HCT116 (cell line): ENCODE measurements around the gene SNX10. TPM values are rescaled to one million over a fixed set of nuclear protein-coding genes. Genes with fewer than 3 reads are reported as not detected.

Experiments used
- ATAC-seq: fragments of 200-7000 bp; cut with Tn5 transposase; 2 replicates; pipeline ENCODE4 v1.9.1; 2020; ENCODE audit warnings: mild to moderate bottlenecking, moderate library complexity
- BruUV-seq: library from RNA; stranded (reverse); fragments of 400-500 nt; replicated peaks from 2 replicates; lab custom pipeline; 2021; lab: Mats Ljungman, UMichigan
- CTCF ChIA-PET: fragments of 300-600 bp; sonication (Branson Sonifier 250); formaldehyde crosslinking; loops from one replicate; lab custom pipeline; 2021; ENCODE audit warnings: antibody characterized with exemption; lab: Charles Lee
- POLR2A ChIA-PET: fragments of 300-600, 350-600 bp; sonication (Branson Sonifier 250); formaldehyde crosslinking; loops from one replicate; lab custom pipeline; 2021; ENCODE audit warnings: antibody characterized with exemption; lab: Charles Lee
- RAD21 ChIA-PET, 2 experiments: fragments of 300-600 bp; sonication (Branson Sonifier 250); formaldehyde crosslinking; loops; one replicate each; lab custom pipeline; 2023; ENCODE audit warnings: low total read pairs in 2 of 2; ENCODE audit not compliant: uncharacterized antibody in 2 of 2, unreplicated experiment in 2 of 2, low non-redundant PET in 1 of 2; lab: Charles Lee
- DNase-seq: peaks from one replicate; pipeline ENCODE4 v3.0.0-alpha.2; 2010; ENCODE audit warnings: low read depth, low spot score
- H2AFZ ChIP-seq: fragments of 200-600 bp; shearing (Covaris generic), sonication (generic); 2 replicates; pipeline ENCODE4 v1.6.1; 2017; ENCODE audit warnings: low read depth, mixed run types, mixed read lengths, antibody characterized with exemption, low read length; ENCODE audit not compliant: poor library complexity, severe bottlenecking
- H3K27ac ChIP-seq: 2 replicates; pipeline ENCODE4 v1.5.1; 2012; ENCODE audit warnings: low read depth, low read length
- H3K27me3 ChIP-seq: fragments of 200-600 bp; sonication (generic); 2 replicates; pipeline ENCODE4 v1.6.1; 2016; ENCODE audit warnings: mixed run types, low read length, mixed read lengths; ENCODE audit not compliant: insufficient read depth
- H3K36me3 ChIP-seq, 2 experiments: fragments of 200-500 bp in 1 of 2; fragments of 200-600 bp in 1 of 2; sonication (Bioruptor generic) in 1 of 2; sonication (generic) in 1 of 2; 2 replicates each; pipeline versions ENCODE4 v1.5.1 to v1.6.1; 2014 to 2016; ENCODE audit warnings: low read length in 2 of 2, inconsistent platforms in 1 of 2, mixed read lengths in 1 of 2, mixed run types in 1 of 2; ENCODE audit not compliant: insufficient read depth in 2 of 2, control insufficient read depth in 1 of 2
- H3K4me1 ChIP-seq, 2 experiments: fragments of 200-600 bp in 1 of 2; sonication (generic) in 1 of 2; 2 replicates each; pipeline versions ENCODE4 v1.5.1 to v1.6.1; 2012 to 2017; ENCODE audit warnings: low read length in 2 of 2, inconsistent platforms in 1 of 2, mild to moderate bottlenecking in 1 of 2, mixed read lengths in 1 of 2, mixed run types in 1 of 2, moderate library complexity in 1 of 2; ENCODE audit not compliant: insufficient read depth in 2 of 2, control insufficient read depth in 1 of 2
- H3K4me2 ChIP-seq: fragments of 200-600 bp; sonication (generic); 2 replicates; pipeline ENCODE4 v1.6.1; 2017; ENCODE audit warnings: mixed run types, low read length, mixed read lengths
- H3K4me3 ChIP-seq, 2 experiments: fragments of 200-600 bp in 1 of 2; sonication (generic) in 1 of 2; replicated peaks in 1 of 2; 2 replicates each; pipeline ENCODE4 v1.5.1; 2011 to 2016; ENCODE audit warnings: low read length in 2 of 2, control low read depth in 1 of 2, low read depth in 1 of 2, mild to moderate bottlenecking in 1 of 2, mixed read lengths in 1 of 2, mixed run types in 1 of 2
- H3K79me2 ChIP-seq: fragments of 200-600 bp; sonication (generic); 2 replicates; pipeline ENCODE4 v1.6.1; 2017; ENCODE audit warnings: mild to moderate bottlenecking, mixed run types, low read length, moderate library complexity, mixed read lengths; ENCODE audit not compliant: insufficient read depth
- H3K9ac ChIP-seq: fragments of 200-600 bp; sonication (generic); 2 replicates; pipeline ENCODE4 v1.6.1; 2016; ENCODE audit warnings: low read length, mixed read lengths
- H3K9me2 ChIP-seq: fragments of 200-600 bp; sonication (generic), shearing (Covaris generic); 2 replicates; pipeline ENCODE4 v1.6.1; 2017; ENCODE audit warnings: mixed run types, mild to moderate bottlenecking, moderate library complexity; ENCODE audit not compliant: insufficient read depth
- H3K9me3 ChIP-seq, 2 experiments: fragments of 200-500 bp in 1 of 2; fragments of 200-600 bp in 1 of 2; sonication (Bioruptor generic) in 1 of 2; sonication (generic) in 1 of 2; 2 replicates each; pipeline ENCODE4 v1.6.1; 2014 to 2017; ENCODE audit warnings: low read length in 2 of 2, mixed read lengths in 2 of 2, inconsistent platforms in 1 of 2, low read depth in 1 of 2, mild to moderate bottlenecking in 1 of 2, mixed run types in 1 of 2, moderate library complexity in 1 of 2; ENCODE audit not compliant: control insufficient read depth in 1 of 2, insufficient read depth in 1 of 2
- H4K20me1 ChIP-seq: fragments of 200-600 bp; sonication (generic), shearing (Covaris generic); 2 replicates; pipeline ENCODE4 v1.6.1; 2017; ENCODE audit warnings: mixed run types, mild to moderate bottlenecking, moderate library complexity; ENCODE audit not compliant: insufficient read depth
- CBX3 ChIP-seq: IDR thresholded peaks from 2 replicates; pipeline ENCODE4 v1.6.1; 2012; ENCODE audit warnings: low read depth
- CEBPB ChIP-seq: IDR thresholded peaks from 2 replicates; pipeline ENCODE4 v1.6.1; 2012; ENCODE audit warnings: low read depth
- EGR1 ChIP-seq: IDR thresholded peaks from 2 replicates; pipeline ENCODE4 v1.6.1; 2012; ENCODE audit warnings: low read depth
- RAD21 ChIP-seq: IDR thresholded peaks from 2 replicates; pipeline ENCODE4 v1.6.1; 2012; ENCODE audit warnings: low read depth, mild to moderate bottlenecking
- SRF ChIP-seq: IDR thresholded peaks from 2 replicates; pipeline ENCODE4 v1.6.1; 2012; ENCODE audit warnings: low read depth
- ZFX ChIP-seq: fragments of 450-650 bp; IDR thresholded peaks from 2 replicates; pipeline ENCODE4 v1.6.1; 2017
- ZNF274 ChIP-seq: fragments of 200-500 bp; sonication (Bioruptor generic); IDR thresholded peaks from 2 replicates; pipeline ENCODE4 v1.6.1; 2014; ENCODE audit warnings: mild to moderate bottlenecking, low read depth, low read length, inconsistent platforms
- intact Hi-C: fragments of 100-400 bp; cut with micrococcal nuclease; formaldehyde crosslinking; loops from 2 replicates; pipeline ENCODE4 v1.10.0; 2022
- total RNA-seq: library from RNA; stranded (reverse); gene quantifications from one replicate; pipeline ENCODE4 v1.2.1, GENCODE V29; 2021; ENCODE audit not compliant: unreplicated experiment
- TF ChIP-seq, protein P1 (sequence below), 3 experiments: fragments of 200-600 bp in 1 of 3; sonication (generic) in 1 of 3; IDR thresholded peaks in 2 of 3; conservative IDR thresholded peaks in 1 of 3; 2 replicates each; pipeline ENCODE4 v1.5.1; 2012 to 2017; ENCODE audit warnings: low read depth in 2 of 3, low read length in 2 of 3, antibody characterized with exemption in 1 of 3, borderline replicate concordance in 1 of 3, control low read depth in 1 of 3, mild to moderate bottlenecking in 1 of 3, mixed read lengths in 1 of 3, mixed run types in 1 of 3, moderate library complexity in 1 of 3; ENCODE audit not compliant: insufficient read depth in 1 of 3
- TF ChIP-seq, protein P2 (sequence below): IDR thresholded peaks from 2 replicates; pipeline ENCODE4 v1.6.1; 2012
- TF ChIP-seq, protein P3 (sequence below): IDR thresholded peaks from 2 replicates; pipeline ENCODE4 v1.6.1; 2012; ENCODE audit warnings: low read depth
- TF ChIP-seq, protein P4 (sequence below): IDR thresholded peaks from 2 replicates; pipeline ENCODE4 v1.6.1; 2012
- TF ChIP-seq, protein P5 (sequence below): IDR thresholded peaks from 2 replicates; pipeline ENCODE4 v1.6.1; 2011; ENCODE audit warnings: mild to moderate bottlenecking, low read length, moderate library complexity; ENCODE audit not compliant: insufficient replicate concordance; ENCODE audit errors: extremely low read depth

Gene SNX10
- total RNA-seq, 1 experiment from 2014 or later: 26.9 TPM

- Histone ChIP-seq H3K9me3 (no peaks in the 10 kb centered on the region), H3K36me3 (no peaks in the 10 kb centered on the region), H3K4me2 (no peak overlapping the region), H2AFZ (no peak overlapping the region), H3K4me3 (no peak overlapping the region), H3K4me1 (no peaks in the 10 kb centered on the region; a peak in 1 of 4 replicates), H3K9me2 (no peaks in the 10 kb centered on the region), H4K20me1 (no peaks in the 10 kb centered on the region), H3K27ac (no peak overlapping the region), H3K9ac (no peak overlapping the region), H3K79me2 (no peaks in the 10 kb centered on the region), H3K27me3 (no peaks in the 10 kb centered on the region)
- POLR2A ChIA-PET: interaction anchor here (0.5 kb wide), 1 partner anchor 356 kb away, joined by 3 read pairs; no protein-coding TSS in a partner anchor
- CTCF ChIA-PET: interaction anchor here (0.5 kb wide), 1 partner anchor 17 kb away, joined by 3 read pairs; no protein-coding TSS in a partner anchor
- TF ChIP-seq, protein P1, sequence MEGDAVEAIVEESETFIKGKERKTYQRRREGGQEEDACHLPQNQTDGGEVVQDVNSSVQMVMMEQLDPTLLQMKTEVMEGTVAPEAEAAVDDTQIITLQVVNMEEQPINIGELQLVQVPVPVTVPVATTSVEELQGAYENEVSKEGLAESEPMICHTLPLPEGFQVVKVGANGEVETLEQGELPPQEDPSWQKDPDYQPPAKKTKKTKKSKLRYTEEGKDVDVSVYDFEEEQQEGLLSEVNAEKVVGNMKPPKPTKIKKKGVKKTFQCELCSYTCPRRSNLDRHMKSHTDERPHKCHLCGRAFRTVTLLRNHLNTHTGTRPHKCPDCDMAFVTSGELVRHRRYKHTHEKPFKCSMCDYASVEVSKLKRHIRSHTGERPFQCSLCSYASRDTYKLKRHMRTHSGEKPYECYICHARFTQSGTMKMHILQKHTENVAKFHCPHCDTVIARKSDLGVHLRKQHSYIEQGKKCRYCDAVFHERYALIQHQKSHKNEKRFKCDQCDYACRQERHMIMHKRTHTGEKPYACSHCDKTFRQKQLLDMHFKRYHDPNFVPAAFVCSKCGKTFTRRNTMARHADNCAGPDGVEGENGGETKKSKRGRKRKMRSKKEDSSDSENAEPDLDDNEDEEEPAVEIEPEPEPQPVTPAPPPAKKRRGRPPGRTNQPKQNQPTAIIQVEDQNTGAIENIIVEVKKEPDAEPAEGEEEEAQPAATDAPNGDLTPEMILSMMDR (IDR thresholded peaks at IDR 0.05 in 2 of 3, conservative IDR thresholded peaks at IDR 0.05 in 1 of 3; ENCODE audit: borderline replicate concordance in 1 of 3, insufficient read depth in 1 of 3, low read depth in 2 of 3, low read length in 2 of 3): no peak
- TF ChIP-seq EGR1 (no peak), ZNF274 (no peak), CBX3 (no peak), RAD21 (no peak), SRF (no peak), CEBPB (no peak), ZFX (no peak)
- TF ChIP-seq, protein P2, sequence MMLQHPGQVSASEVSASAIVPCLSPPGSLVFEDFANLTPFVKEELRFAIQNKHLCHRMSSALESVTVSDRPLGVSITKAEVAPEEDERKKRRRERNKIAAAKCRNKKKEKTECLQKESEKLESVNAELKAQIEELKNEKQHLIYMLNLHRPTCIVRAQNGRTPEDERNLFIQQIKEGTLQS: no peak
- TF ChIP-seq, protein P3, sequence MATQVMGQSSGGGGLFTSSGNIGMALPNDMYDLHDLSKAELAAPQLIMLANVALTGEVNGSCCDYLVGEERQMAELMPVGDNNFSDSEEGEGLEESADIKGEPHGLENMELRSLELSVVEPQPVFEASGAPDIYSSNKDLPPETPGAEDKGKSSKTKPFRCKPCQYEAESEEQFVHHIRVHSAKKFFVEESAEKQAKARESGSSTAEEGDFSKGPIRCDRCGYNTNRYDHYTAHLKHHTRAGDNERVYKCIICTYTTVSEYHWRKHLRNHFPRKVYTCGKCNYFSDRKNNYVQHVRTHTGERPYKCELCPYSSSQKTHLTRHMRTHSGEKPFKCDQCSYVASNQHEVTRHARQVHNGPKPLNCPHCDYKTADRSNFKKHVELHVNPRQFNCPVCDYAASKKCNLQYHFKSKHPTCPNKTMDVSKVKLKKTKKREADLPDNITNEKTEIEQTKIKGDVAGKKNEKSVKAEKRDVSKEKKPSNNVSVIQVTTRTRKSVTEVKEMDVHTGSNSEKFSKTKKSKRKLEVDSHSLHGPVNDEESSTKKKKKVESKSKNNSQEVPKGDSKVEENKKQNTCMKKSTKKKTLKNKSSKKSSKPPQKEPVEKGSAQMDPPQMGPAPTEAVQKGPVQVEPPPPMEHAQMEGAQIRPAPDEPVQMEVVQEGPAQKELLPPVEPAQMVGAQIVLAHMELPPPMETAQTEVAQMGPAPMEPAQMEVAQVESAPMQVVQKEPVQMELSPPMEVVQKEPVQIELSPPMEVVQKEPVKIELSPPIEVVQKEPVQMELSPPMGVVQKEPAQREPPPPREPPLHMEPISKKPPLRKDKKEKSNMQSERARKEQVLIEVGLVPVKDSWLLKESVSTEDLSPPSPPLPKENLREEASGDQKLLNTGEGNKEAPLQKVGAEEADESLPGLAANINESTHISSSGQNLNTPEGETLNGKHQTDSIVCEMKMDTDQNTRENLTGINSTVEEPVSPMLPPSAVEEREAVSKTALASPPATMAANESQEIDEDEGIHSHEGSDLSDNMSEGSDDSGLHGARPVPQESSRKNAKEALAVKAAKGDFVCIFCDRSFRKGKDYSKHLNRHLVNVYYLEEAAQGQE: no peak
- TF ChIP-seq, protein P4, sequence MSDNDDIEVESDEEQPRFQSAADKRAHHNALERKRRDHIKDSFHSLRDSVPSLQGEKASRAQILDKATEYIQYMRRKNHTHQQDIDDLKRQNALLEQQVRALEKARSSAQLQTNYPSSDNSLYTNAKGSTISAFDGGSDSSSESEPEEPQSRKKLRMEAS: no peak
- TF ChIP-seq, protein P5, sequence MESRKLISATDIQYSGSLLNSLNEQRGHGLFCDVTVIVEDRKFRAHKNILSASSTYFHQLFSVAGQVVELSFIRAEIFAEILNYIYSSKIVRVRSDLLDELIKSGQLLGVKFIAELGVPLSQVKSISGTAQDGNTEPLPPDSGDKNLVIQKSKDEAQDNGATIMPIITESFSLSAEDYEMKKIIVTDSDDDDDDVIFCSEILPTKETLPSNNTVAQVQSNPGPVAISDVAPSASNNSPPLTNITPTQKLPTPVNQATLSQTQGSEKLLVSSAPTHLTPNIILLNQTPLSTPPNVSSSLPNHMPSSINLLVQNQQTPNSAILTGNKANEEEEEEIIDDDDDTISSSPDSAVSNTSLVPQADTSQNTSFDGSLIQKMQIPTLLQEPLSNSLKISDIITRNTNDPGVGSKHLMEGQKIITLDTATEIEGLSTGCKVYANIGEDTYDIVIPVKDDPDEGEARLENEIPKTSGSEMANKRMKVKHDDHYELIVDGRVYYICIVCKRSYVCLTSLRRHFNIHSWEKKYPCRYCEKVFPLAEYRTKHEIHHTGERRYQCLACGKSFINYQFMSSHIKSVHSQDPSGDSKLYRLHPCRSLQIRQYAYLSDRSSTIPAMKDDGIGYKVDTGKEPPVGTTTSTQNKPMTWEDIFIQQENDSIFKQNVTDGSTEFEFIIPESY: no peak
- RAD21 ChIA-PET: no interaction called here
- intact Hi-C loops: no loop called here
- DNase-seq (no peak), ATAC-seq (no peak)
- BruUV-seq: no TSS peak
Measured at GRCh38 chr7:26318921-26319320, 27.3 kb downstream of the SNX10 start.
